ENCODE data around the gene PLCG1. TPM values are rescaled to one million over a fixed set of nuclear protein-coding genes. Genes with fewer than 3 reads are reported as not detected.

PLCG1 gene
- total RNA-seq, 1 experiment from 2014 or later: 68.8 TPM

GRCh38 chr20:41181567-41181966 is 44.2 kb downstream of the PLCG1 start:
- ChIA-PET CTCF (no interaction called here), POLR2A (ENCODE audit: unreplicated experiment) (no interaction called here)
- intact Hi-C loops (cut with micrococcal nuclease): no loop called here
- DNase-seq (no peak), ATAC-seq (no peak)
- Histone ChIP-seq H3F3A (ENCODE audit: low read length, unreplicated experiment) (no peaks in the 10 kb centered on the region), H3K9ac (ENCODE audit: low read length) (no peak overlapping the region), H3K27me3 (ENCODE audit: low read length) (no peaks in the 10 kb centered on the region), H3K27ac (ENCODE audit: low read length) (no peak overlapping the region), H3K4me2 (ENCODE audit: low read length) (0 out of 2 replicates have a peak overlapping the region, but pooled peaks have one; percentile 20), H2AFZ (ENCODE audit: low read length) (no peak overlapping the region), H3K79me2 (ENCODE audit: low read length) (no peaks in the 10 kb centered on the region), H3K9me3 (ENCODE audit: low read length) (no peaks in the 10 kb centered on the region), H3K36me3 (ENCODE audit: low read depth, low read length) (peaks cover 7% of the 10 kb centered on the region; the same call in 1 of the 2 replicates), H4K20me1 (ENCODE audit: low read length) (no peaks in the 10 kb centered on the region), H3K4me1 (ENCODE audit: insufficient read depth, low read length) (peaks cover 28% of the 10 kb centered on the region), H3K9me2 (replicated peaks; ENCODE audit: low read length) (no peaks in the 10 kb centered on the region), H3K4me3 (ENCODE audit: low read length) (no peak overlapping the region)
- no TSS peak for BruUV-seq (replicated peaks)
- no peak for TF ChIP-seq EZH2 (IDR thresholded peaks at IDR 0.05; ENCODE audit: low read length, unreplicated experiment)
- no peak for TF ChIP-seq CTCF (conservative IDR thresholded peaks at IDR 0.05; ENCODE audit: low read depth, low read length)
- TF ChIP-seq EZH2phosphoT487 (IDR thresholded peaks at IDR 0.05; ENCODE audit: borderline replicate concordance, low read length): no peak

- peak; percentile 75 for DNase-seq
- H3K4me1 ChIP-seq (ENCODE audit: insufficient read depth, low read length): peaks cover 22% of the 10 kb centered on the region
- no peaks in the 10 kb centered on the region for H4K20me1 ChIP-seq (ENCODE audit: low read length)
- no peak overlapping the region for H3K27ac ChIP-seq (ENCODE audit: low read length)
- no peaks in the 10 kb centered on the region for H3K79me2 ChIP-seq (ENCODE audit: low read length)
- no peaks in the 10 kb centered on the region for H3K9me2 ChIP-seq (replicated peaks; ENCODE audit: low read length)
- no peak overlapping the region for H2AFZ ChIP-seq (ENCODE audit: low read length)
- ChIA-PET CTCF (interaction anchor here (0.6 kb wide), 1 partner anchor 192 kb away, joined by 3 read pairs; no protein-coding TSS in a partner anchor), POLR2A (ENCODE audit: unreplicated experiment) (no interaction called here)
- H3K27me3 ChIP-seq (ENCODE audit: low read length): no peaks in the 10 kb centered on the region
- peaks cover 5% of the 10 kb centered on the region; the same call in 1 of the 2 replicates for H3K36me3 ChIP-seq (ENCODE audit: low read depth, low read length)
- H3K4me2 ChIP-seq (ENCODE audit: low read length): peak overlapping the region; percentile 20
- peak; percentile 34 for ATAC-seq
- H3K9ac ChIP-seq (ENCODE audit: low read length): no peak overlapping the region
- no peak overlapping the region for H3K4me3 ChIP-seq (ENCODE audit: low read length)
- H3K9me3 ChIP-seq (ENCODE audit: low read length): no peaks in the 10 kb centered on the region
- intact Hi-C loops (cut with micrococcal nuclease): no loop called here
- BruUV-seq (replicated peaks): no TSS peak
- TF ChIP-seq EZH2phosphoT487 (IDR thresholded peaks at IDR 0.05; ENCODE audit: borderline replicate concordance, low read length) (no peak), CTCF (conservative IDR thresholded peaks at IDR 0.05; ENCODE audit: low read depth, low read length) (no peak), EZH2 (IDR thresholded peaks at IDR 0.05; ENCODE audit: low read length, unreplicated experiment) (no peak)
- no peaks in the 10 kb centered on the region for H3F3A ChIP-seq (ENCODE audit: low read length, unreplicated experiment)
Measured at GRCh38 chr20:41182296-41183212, 45.2 kb downstream of the PLCG1 start.

GRCh38 chr20:41183391-41183790 is 46.0 kb downstream of the PLCG1 start:
- POLR2A ChIA-PET (ENCODE audit: unreplicated experiment): interaction anchor here (0.5 to 0.7 kb wide), 2 partner anchors 27 to 36 kb away, joined by 3 to 5 read pairs; no protein-coding TSS in a partner anchor
- no TSS peak for BruUV-seq (replicated peaks)
- no peak overlapping the region for H2AFZ ChIP-seq (ENCODE audit: low read length)

More at GRCh38 chr20:41183391-41183790, 46.0 kb downstream of the PLCG1 start:
- Histone ChIP-seq H3K4me1 (ENCODE audit: insufficient read depth, low read length) (peaks cover 15% of the 10 kb centered on the region), H3K27me3 (ENCODE audit: low read length) (no peaks in the 10 kb centered on the region), H3K9me2 (replicated peaks; ENCODE audit: low read length) (no peaks in the 10 kb centered on the region), H3K36me3 (ENCODE audit: low read depth, low read length) (peaks cover 5% of the 10 kb centered on the region; the same call in 1 of the 2 replicates), H3K79me2 (ENCODE audit: low read length) (no peaks in the 10 kb centered on the region), H3K9ac (ENCODE audit: low read length) (no peak overlapping the region), H4K20me1 (ENCODE audit: low read length) (no peaks in the 10 kb centered on the region), H3K27ac (ENCODE audit: low read length) (no peak overlapping the region), H3F3A (ENCODE audit: low read length, unreplicated experiment) (no peaks in the 10 kb centered on the region), H3K9me3 (ENCODE audit: low read length) (no peaks in the 10 kb centered on the region), H3K4me3 (ENCODE audit: low read length) (no peak overlapping the region), H3K4me2 (ENCODE audit: low read length) (no peak overlapping the region)
- CTCF ChIA-PET: no interaction called here
- TF ChIP-seq EZH2 (IDR thresholded peaks at IDR 0.05; ENCODE audit: low read length, unreplicated experiment): no peak
- TF ChIP-seq EZH2phosphoT487 (IDR thresholded peaks at IDR 0.05; ENCODE audit: borderline replicate concordance, low read length): no peak
- TF ChIP-seq CTCF (conservative IDR thresholded peaks at IDR 0.05; ENCODE audit: low read depth, low read length): no peak
- intact Hi-C loops (cut with micrococcal nuclease): no loop called here
- DNase-seq: no peak
- no peak for ATAC-seq

Data from PC-3 (cell line).